ENCODE results near the gene EVL.
"Not testable (repeated sequence)": the region's sequence is repeated elsewhere in the genome, so short reads cannot be mapped to it uniquely, and the experiment has no call there.

Gene EVL

DNA sequence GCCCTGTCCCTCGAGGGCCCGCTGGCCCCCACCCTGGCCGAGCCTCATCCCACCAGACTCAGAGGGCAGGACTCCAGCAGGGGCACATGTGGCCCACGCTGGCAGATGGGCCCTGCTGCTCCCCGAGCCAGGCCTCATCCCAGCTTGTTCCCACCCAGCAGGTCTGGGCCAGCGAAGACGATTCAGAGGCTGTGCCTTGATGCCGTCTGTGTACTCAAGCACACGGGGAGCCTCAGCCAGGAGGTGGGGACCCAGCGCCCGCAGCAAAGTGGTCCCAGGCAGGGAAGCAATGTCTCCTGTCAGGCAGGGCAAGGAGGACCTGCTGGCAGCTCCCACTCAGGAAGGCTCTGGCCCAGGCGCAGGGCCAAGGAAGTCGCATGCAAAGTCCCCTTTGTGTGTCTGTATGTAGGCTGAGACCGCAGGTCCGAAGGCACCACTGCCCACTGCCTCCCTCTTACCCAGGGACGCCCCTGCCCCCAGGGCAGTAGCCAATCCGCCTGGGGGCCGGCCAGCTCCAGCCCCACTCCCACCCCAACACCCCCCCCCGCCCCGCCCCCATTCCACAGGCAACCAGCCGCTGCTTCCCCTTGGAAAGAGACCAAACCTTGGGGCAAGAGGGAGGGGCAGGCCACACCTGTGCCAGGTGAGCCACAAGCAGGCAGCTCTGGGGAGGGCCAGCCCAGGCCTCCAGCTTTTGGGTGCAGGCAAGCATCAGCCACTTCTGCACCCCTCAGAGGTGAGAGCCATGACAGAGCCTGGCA, 84.8 kb downstream of the EVL start:
- DNase-seq = no peak

- DNase-seq = no peak
These were observed 85.8 kb downstream of the EVL start for GRCh38 chr14:100150932-100151587.

DNA sequence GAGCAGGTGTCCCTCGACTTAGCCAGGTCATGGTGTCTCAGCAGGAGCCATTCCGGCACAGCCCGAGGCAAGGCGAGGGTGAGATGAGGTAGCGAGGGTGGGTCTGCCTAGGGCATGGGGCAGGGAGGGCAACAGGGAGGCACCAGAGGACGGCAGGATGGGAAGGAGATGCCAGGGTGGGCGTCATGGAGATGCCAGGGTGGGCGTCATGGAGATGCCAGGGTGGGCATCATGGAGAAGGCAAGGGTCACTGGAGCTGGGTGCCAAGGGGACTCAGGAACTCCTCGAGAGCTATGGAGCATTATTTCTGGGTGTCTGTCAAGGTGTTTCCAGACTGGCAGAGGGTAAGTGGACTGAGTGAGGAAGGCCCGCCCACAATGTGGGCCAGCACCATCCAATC, 86.9 kb downstream of the EVL start:
- DNase-seq = no peak

DNA sequence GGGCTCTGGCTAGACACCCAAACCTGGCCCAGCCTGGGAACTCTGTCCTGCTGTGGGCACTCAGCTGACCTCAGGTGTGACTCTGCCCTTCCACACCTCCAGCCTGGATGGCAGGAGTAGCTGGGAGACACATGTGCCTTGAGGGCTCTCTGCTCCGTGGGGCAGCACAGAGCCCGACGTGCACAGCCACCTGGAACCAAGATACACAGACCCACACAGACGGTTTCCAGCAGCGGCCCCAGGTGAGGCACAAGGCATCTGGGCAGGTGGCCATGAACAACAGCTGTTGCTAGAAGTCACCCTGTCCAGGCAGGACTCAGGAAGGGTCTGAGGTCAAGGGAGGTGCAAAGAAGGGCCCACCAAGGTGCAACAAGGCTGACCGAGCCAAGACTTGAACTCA, 88.3 kb downstream of the EVL start:
- no peak for DNase-seq

DNA sequence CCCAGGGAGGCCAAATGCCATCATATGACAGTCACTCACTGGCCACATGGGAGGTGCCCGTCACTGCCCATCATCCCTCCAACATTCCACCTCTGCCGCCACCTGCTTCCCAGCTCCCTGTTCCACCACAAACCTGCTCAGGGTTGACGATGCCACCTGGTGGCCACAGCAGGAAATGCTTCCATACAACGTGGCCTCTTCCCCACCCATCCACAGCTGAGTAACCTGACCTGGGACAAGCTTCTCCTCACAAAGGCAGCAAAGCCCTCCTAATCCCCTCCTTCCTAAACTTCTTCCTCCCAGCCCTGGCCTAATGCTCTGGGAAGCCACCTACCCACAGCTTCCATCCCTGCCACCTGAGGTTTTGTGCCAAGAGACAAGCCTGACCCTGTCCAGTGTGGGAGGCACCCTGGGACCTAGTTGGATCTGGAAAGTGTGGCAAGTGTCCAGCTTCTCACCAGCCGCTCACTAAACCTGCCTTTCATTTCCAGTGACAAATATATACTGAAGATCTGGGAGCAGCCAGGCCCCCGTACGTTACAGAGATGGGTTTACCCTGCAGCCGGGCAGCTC, 89.9 kb downstream of the EVL start:
- DNase-seq = no peak

DNA sequence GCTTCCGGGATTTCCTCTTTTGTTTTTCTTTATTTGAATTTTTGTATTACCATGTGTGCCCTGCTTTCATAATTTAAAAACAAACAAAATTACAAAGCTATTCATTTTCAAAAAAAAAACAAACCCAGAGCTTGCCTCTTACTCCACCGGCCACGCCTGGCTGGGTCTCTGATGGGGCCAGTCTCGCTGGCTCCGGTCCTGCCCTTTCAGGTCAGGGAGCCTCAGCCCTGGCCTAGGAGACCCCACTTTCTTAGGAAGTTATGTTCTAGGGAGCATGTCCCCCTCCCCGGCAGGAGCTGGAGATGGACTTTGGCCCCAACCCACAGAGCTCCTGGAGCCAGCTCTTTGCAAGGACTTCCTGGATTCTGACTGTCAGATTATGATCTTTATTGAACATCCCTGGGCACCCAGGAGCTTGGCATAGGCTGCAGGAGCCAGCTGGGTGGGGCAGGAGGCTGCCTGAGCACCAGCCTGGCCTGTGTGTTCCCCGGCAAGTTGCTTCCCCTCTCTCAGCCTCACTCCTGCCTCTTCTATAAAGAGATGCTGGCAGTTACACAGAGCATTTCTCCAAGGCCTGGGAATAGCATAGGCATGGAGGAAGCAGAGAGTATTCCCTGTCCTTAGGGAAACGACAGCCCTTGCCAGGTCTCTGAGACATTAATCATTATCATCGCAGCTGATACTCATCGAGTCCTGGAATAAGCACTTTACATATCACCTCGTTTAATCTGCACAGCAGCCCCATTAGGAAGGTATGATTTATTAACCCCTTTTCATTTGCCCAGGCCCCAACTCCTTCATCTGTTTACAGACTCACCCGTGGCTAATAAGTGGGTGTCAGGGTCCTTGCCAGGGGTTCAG, 90.8 kb downstream of the EVL start:
- no peak for DNase-seq

- no peak for DNase-seq
These were observed 91.6 kb downstream of the EVL start for GRCh38 chr14:100156776-100157175.

DNA sequence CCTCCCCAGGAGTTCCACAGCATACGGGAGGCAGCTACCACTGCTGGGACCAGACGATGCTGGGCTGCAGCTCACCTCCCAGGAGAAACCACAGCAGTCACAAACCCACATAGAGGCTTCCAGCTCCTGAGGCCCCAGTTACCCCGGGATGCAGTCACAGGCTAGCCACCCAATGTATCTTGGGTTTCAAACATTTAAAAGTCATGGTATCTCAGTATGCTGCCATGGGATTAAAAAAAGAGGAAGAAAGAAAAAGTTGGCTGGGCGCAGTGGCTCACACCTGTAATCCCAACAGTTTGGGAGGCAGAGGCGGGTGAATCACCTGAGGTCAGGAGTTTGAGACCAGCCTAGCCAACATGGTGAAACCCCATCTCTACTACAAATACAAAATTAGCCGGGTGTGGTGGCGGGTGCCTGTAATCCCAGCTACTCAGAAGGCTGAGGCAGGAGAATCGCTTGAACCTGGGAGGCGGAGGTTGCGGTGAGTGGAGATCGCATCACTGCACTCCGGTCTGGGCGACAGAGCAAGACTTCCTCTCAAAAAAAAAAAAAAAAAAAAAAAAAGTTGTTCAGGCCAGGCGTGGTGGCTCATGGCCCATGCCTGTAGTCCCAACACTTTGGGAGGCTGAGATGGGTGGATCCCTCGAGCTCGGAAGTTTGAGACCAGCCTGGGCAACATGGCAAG, 92.5 kb downstream of the EVL start:
- not testable (repeated sequence) for DNase-seq

- DNase-seq = no peak
These were observed 93.4 kb downstream of the EVL start for GRCh38 chr14:100158566-100159093.

DNA sequence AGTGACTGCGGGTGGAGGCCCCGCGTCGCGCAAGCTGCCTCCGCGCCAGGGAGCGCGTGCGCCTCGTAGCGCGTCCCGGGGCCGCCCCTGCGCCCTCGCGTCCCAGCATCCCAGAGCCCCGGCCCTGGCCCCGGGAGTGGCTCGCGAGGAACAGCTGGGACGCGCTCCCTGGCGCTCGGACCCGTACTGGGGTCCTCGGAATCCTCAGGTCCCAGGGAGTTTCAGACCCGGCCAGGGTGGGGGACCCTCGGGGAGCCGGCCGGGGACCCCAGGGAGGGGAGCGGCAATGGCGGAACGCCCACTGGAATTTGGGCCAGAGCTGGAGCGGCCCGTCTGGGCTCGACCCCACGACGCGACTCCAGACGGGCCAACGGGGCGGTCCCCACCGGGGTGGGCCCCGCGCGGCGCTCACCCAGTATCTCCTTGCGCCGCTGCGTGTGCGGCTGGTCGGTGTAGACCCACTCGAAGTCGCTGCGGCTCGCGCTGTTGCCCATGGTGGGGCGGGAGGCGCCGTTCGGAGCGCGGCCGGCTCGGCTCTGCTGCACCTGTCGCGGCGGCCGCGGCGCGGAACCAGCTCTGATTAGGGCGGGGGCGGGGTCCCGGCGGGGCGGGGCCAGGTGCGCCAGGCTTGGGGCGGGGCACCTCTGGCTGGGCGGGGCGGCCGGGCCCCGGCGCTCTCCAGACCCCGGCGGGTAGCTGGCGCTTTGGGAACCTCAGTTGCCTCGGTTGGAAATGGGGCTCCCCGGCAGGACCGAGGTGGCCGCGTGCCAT, 94.1 kb downstream of the EVL start, which contains the start of gene DEGS2:
Gene DEGS2 (minus strand): TSS at position 552 of the 771 bp plus-strand sequence. CDS start 58 bp downstream, at position 494.
- peak; percentile 36 for DNase-seq

DNA sequence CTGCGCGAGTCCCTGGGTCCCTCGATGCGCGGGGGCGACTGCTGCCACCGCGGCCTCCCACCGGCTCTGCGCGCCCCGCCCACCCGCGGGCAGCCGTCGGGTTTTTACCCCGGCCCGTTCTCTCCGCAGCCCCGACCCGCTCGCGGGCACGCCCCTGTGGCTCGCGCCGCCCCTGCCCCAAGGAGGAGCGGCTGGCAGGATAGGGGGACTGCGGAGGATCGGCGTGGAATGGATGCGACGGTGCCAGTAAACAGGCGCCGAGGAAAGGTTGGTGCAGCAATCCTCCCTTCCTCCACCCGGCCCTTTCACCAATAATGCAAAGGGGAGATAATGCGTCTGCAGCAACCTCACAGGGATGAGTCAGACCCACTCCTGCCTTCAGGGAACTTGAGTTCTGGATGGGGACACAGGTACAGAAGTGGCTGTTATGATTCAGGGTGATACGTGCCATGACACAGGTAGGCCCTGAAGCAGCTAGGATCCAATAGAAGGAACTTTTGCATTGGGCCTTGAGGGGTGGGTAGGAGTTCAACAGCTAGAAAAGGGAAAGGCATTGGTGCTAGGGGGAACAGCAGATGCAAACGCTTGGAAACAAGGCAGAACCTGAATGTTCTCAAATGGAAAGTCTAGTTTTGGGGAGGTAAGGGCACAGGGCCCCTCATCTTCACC, 94.8 kb downstream of the EVL start:
- DNase-seq = no peak

DNA sequence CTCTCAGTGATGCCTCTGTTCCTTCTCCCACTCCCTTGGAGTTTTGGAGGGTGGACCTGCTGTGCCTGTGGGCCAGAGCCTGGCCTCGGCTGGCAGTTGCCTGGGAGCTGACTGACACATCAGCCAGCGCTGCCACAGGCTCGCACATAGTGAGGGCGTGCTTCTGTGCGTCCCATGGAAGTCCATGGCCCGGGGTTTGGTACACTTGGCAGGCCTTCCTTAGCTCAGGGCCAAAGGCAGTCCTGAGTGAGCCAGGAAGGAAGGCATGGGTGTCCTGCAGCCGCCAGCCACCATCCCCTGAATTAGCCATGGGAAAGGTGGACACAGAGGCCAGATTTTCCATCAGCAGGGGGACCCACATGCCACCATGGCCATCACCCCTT, 95.3 kb downstream of the EVL start:
- no peak for DNase-seq

DNA sequence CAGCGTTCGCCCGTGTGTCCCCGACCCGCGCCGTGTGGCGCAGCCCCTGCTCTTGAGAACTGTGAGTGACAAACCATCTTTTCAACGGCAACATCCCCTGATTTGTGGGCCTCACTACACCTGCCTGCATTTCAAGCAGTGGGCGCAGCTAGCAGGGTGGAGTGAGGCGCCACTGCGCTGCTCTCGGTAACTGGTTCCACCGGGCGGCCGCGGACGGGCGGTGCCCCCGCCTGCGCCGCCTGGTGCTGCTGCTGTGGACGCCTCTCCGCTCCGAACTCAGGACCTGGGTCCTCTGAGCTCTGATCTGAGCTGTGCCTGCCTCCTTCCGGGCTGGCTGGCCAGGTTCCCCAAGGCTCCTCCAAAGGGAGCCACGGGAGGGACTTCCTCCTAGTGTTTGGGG, 100.2 kb downstream of the EVL start:
- DNase-seq = no peak

- DNase-seq = no peak
These were observed 100.7 kb downstream of the EVL start for GRCh38 chr14:100165831-100166440.

- no peak for DNase-seq
These were observed 103.3 kb downstream of the EVL start for GRCh38 chr14:100168506-100168905.

DNA sequence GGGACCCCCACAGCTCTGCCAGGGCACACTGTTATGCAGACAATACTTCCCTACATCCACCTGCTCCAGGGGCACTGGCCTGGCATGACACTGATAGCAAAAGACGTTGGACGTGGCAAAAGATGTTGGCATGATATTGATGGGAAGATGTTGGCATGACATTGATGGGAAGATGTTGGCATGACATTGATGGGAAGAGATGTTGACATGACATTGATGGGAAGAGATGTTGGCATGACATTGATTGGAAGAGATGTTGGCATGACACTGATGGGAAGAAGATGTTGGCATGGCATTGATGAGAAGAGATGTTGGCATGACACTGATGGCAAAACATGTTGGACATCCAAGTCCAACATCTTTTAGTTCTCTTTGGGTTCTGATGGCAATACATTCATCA, 105.7 kb downstream of the EVL start:
- no peak for DNase-seq

- DNase-seq = no peak
These were observed 107.6 kb downstream of the EVL start for GRCh38 chr14:100172811-100173210.

DNA sequence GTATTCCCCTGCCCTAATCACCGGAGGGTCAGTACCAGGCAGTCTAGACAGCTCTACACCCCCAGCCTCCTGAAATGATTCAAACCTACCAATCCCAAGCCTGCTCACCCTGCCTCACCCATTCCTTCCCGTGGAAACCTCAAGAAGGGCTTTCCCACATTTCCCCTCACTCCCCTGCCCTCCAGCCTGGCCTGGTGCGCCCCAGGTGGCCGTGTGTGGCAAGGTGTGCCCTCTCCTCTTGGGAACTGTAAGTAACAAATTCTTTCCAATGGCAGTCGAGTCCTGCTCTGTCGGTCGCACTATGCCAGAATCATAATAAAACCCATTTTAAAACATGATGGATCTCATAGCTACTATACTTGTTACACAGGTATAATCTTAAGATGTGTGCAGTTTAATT, 108.1 kb downstream of the EVL start:
- no peak for DNase-seq

- DNase-seq = no peak
These were observed 111.6 kb downstream of the EVL start for GRCh38 chr14:100176811-100177327.

- no peak for DNase-seq
These were observed 113.5 kb downstream of the EVL start for GRCh38 chr14:100178691-100179090.

Data from activated effector memory CD4-positive, alpha-beta T cell treated with Interleukin-2 at 50 U/mL for 16 hours (primary cell).